Adrenal gland (tissue), 12 donors: ENCODE data around the gene GREM2. TPM values are rescaled to one million over a fixed set of nuclear protein-coding genes. Genes with fewer than 3 reads are reported as not detected.
A peak's percentile ranks its signal among the peaks of the same experiment; 100 is the strongest.

Source experiments
- DNase-seq, 7 donors: peaks; one replicate each; pipeline ENCODE4 v3.0.0-alpha.2; 2019 to 2020
- H3K27ac ChIP-seq, 5 donors: fragments of 200-600 bp; sonication (generic) in 4 of 5; 1 replicate in 3 of 5; 2 replicates in 2 of 5; pipeline versions ENCODE4 v1.5.1 to v1.8.0; 2016 to 2020; ENCODE audit warnings: mild to moderate bottlenecking in 1 of 5
- H3K27me3 ChIP-seq: fragments of 200-600 bp; 2 replicates; pipeline ENCODE4 v1.8.0; 2021
- H3K36me3 ChIP-seq, 2 donors: fragments of 200-600 bp; replicated peaks in 1 of 2; 1 replicate in 1 of 2; 2 replicates in 1 of 2; pipeline versions ENCODE4 v1.5.1 to v1.8.0; 2018 to 2022
- H3K4me1 ChIP-seq, 2 donors: fragments of 200-600 bp; replicated peaks in 1 of 2; 1 replicate in 1 of 2; 2 replicates in 1 of 2; pipeline versions ENCODE4 v1.5.1 to v1.8.0; 2018 to 2021
- H3K4me3 ChIP-seq, 4 donors: fragments of 200-600 bp; sonication (generic) in 3 of 4; one replicate each; pipeline ENCODE4 v1.5.1; 2016 to 2018
- H3K9me3 ChIP-seq, 3 donors: fragments of 200-600 bp; sonication (generic) in 1 of 3; replicated peaks in 1 of 3; 1 replicate in 2 of 3; 2 replicates in 1 of 3; pipeline versions ENCODE4 v1.5.1 to v1.8.0; 2016 to 2021
- POLR2A ChIP-seq, 2 donors: fragments of 450-650 bp; IDR thresholded peaks; one replicate each; pipeline ENCODE4 v1.6.1; 2017; ENCODE audit warnings: antibody characterized with exemption in 2 of 2, mild to moderate bottlenecking in 2 of 2, moderate library complexity in 1 of 2
- WGBS, 4 donors: extraction: QIAGEN DNeasy Blood & Tissue Kit in 2 of 4; methylation state at CpG; one replicate each; pipeline versions ENCODE4 v1.1.5 to v1.1.7; 2013 to 2017; 5-methylcytosine and 5-hydroxymethylcytosine counted together
- intact Hi-C, 2 donors: fragments of 100-400 bp; cut with DNase I; formaldehyde crosslinking; loops; one replicate each; pipeline versions ENCODE4 v1.14.1 to v1.15.0; 2022 to 2023
- polyA plus RNA-seq, 3 donors: library from polyadenylated mRNA; stranded (reverse); fragments of 200-250 nt in 2 of 3; fragments of 350-450 nt in 1 of 3; fragmentation: Illumina TruSeq in 1 of 3; extraction: RNeasy Lipid Tissue Mini Kit (QIAGEN cat#74804) in 1 of 3; gene quantifications; one replicate each; pipeline ENCODE4 v1.2.3, GENCODE V29; 2013 to 2014
- total RNA-seq, 9 donors: library from RNA; depleted of rRNA in 4 of 9; stranded (reverse); fragments of >200 nt in 4 of 9; fragments of 120-200 nt in 1 of 9; fragmentation: NEBNext Ultra II Directional in 1 of 9; extraction: Animal tissue kit (Norgen Biotek cat#: 25700) in 1 of 9; gene quantifications; one replicate each; pipeline versions ENCODE4 v1.1.0 to v1.2.4, GENCODE V29; 2013 to 2023
- TF ChIP-seq, protein P1 (sequence below), 6 experiments: fragments of 450-650 bp in 4 of 6; fragments of 200-600 bp in 2 of 6; sonication (generic) in 1 of 6; IDR thresholded peaks; 1 replicate in 5 of 6; 2 replicates in 1 of 6; pipeline versions ENCODE4 v1.5.1 to v1.8.0; 2016 to 2021; ENCODE audit warnings: antibody characterized with exemption in 6 of 6, mild to moderate bottlenecking in 2 of 6, moderate library complexity in 1 of 6
- donor health status: healthy with polysubstance abuse.
- donor health status: Bipolar disorder and iron deficiency.
- donor health status: DM: yes; HTN: yes; CAD: no.
- donor health status: DM: no; HTN: no; CAD: no.
- donor health status: DM: no; HTN: no; CAD: no.
- donor health status: DM: yes; HTN: yes; CAD: no.

Gene GREM2
- total and polyA plus RNA-seq, 12 donors: 0.39 to 3.2 (median 0.68) TPM

DNA sequence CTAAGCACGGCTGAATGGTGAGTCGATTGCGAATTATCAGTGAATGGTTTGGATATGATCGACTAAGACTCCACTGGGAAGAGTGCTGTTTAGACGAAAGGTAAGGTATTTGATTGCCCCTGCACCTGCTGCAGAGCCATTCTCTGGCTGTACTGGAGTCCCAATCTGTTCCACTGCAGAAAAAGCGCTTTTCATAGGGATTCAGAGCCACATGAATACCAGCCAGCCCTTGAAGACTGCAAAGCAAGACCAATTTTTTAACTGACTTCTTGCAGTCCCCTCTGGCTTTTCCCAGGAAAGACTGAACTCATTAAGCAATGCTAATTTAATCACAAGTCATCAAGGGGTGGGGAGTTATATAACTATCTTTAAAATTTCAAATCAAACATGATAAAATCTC lies 1.3 kb downstream of the GREM2 start:
- intact Hi-C loops: no loop called here
- no peak for DNase-seq
- H3K4me1 ChIP-seq: no peaks in the 10 kb centered on the region
- no peak overlapping the region for H3K4me3 ChIP-seq
- no peak overlapping the region for H3K27ac ChIP-seq
- H3K27me3 ChIP-seq: peaks cover 11% of the 10 kb centered on the region
- H3K36me3 ChIP-seq: no peaks in the 10 kb centered on the region
- no peaks in the 10 kb centered on the region for H3K9me3 ChIP-seq
- 65 to 78% (median 77%) methylated on average over 6 of the region's 6 CpGs for WGBS, 4 donors
- no peak for TF ChIP-seq POLR2A (IDR thresholded peaks at IDR 0.05)
- TF ChIP-seq, protein P1, sequence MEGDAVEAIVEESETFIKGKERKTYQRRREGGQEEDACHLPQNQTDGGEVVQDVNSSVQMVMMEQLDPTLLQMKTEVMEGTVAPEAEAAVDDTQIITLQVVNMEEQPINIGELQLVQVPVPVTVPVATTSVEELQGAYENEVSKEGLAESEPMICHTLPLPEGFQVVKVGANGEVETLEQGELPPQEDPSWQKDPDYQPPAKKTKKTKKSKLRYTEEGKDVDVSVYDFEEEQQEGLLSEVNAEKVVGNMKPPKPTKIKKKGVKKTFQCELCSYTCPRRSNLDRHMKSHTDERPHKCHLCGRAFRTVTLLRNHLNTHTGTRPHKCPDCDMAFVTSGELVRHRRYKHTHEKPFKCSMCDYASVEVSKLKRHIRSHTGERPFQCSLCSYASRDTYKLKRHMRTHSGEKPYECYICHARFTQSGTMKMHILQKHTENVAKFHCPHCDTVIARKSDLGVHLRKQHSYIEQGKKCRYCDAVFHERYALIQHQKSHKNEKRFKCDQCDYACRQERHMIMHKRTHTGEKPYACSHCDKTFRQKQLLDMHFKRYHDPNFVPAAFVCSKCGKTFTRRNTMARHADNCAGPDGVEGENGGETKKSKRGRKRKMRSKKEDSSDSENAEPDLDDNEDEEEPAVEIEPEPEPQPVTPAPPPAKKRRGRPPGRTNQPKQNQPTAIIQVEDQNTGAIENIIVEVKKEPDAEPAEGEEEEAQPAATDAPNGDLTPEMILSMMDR (IDR thresholded peaks at IDR 0.05): no peak

DNA sequence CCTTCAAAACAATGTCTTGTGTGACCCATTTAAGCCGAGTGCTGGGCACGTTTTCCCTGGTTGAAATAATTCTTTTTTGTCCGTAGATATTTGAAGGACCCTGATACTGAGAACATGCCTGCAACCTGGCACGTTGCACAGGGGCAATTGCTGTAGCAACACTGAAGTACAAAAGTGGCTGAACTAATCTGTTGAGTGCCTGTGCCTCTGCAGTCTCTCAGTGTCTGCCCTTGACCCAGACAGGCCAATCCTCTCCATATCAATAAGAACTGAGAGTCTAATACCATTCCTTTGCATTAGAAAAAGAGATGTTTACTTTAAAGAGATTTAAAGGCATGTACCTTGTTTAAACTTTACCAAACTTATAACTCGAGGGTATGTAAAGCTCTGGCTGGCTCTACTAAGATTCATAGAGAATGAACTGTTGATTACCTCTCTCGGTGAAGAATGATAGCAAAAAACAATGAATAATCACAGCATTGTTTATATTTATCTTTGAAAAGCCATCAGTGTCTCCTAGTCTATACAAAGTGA lies 2.4 kb downstream of the GREM2 start:
- Histone ChIP-seq H3K4me1 (no peaks in the 10 kb centered on the region), H3K4me3 (no peak overlapping the region), H3K27me3 (peaks cover 11% of the 10 kb centered on the region), H3K9me3 (no peaks in the 10 kb centered on the region), H3K27ac (no peak overlapping the region), H3K36me3 (no peaks in the 10 kb centered on the region)
- TF ChIP-seq POLR2A (IDR thresholded peaks at IDR 0.05): no peak
- TF ChIP-seq, protein P1 (IDR thresholded peaks at IDR 0.05): no peak
- no peak for DNase-seq
- intact Hi-C loops: no loop called here
- WGBS, 4 donors: 55 to 68% (median 62%) methylated on average over 6 of the region's 6 CpGs

DNA sequence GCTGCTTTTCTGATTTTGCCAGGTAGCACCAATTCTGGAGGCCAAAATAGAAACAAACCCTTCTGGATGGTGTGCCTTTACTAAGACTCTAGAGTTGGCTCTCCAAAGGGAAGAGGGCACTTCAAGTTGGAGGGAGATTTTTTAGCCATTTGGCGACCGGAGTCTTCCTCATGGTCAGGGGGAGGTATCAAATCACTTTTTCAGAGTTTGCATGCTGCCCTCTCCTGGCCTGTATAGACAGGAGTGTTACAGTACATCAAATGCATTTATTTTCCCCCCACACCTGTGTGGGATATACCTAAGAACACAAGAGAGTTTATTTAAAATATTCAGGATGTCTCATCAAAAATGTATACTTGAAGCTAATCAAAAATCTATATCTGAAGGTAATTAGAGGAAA lies 3.2 kb downstream of the GREM2 start:
- H3K9me3 ChIP-seq: no peaks in the 10 kb centered on the region
- no peak overlapping the region for H3K4me3 ChIP-seq
- intact Hi-C loops: no loop called here
- DNase-seq: no peak
- H3K27ac ChIP-seq: no peak overlapping the region
- TF ChIP-seq POLR2A (IDR thresholded peaks at IDR 0.05): no peak
- TF ChIP-seq, protein P1 (IDR thresholded peaks at IDR 0.05): peak in 1 of 6 experiments; percentile 20
- no peaks in the 10 kb centered on the region for H3K4me1 ChIP-seq
- no peaks in the 10 kb centered on the region for H3K36me3 ChIP-seq
- 11 to 24% (median 20%) methylated on average over 2 of the region's 2 CpGs for WGBS, 4 donors
- peaks cover 11% of the 10 kb centered on the region for H3K27me3 ChIP-seq

DNA sequence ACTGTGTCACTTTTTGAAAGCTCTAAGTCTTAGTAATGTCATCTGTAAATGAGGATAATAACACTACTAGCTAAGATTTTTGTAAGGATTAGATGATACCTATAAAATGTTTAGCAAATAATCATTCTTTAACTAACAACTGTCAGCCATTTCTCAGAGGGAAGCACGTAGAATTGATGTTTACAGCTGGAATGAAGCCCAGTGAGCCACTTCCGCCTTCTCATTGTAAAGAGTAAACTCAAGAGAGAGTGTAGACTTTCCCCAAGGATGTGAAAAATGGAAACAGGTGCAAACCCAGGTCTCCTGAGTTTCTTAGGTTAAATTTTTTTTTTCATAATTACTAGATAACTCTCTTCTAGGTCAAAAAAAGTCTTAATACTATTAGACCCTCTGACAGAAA lies 4.9 kb downstream of the GREM2 start:
- no peaks in the 10 kb centered on the region for H3K9me3 ChIP-seq
- TF ChIP-seq, protein P1 (IDR thresholded peaks at IDR 0.05): no peak
- TF ChIP-seq POLR2A (IDR thresholded peaks at IDR 0.05): no peak

More for the DNA sequence above, 4.9 kb downstream of the GREM2 start:
- no peak overlapping the region for H3K4me3 ChIP-seq
- no peaks in the 10 kb centered on the region for H3K36me3 ChIP-seq
- no peak overlapping the region for H3K27ac ChIP-seq
- 62 to 75% (median 71%) methylated on average over 2 of the region's 2 CpGs for WGBS, 4 donors
- intact Hi-C loops: no loop called here
- no peak for DNase-seq
- H3K27me3 ChIP-seq: peaks cover 4% of the 10 kb centered on the region
- H3K4me1 ChIP-seq: no peaks in the 10 kb centered on the region
